Gastrocnemius medialis (tissue), 4 donors: ENCODE results near the gene SYT13. TPM values are rescaled to one million over a fixed set of nuclear protein-coding genes. Genes with fewer than 3 reads are reported as not detected.

Experiments used
- ATAC-seq, 2 donors: fragments of 150-250 bp; one replicate each; pipeline ENCODE4 v1.9.1; 2016
- DNase-seq, 2 donors: peaks; one replicate each; pipeline ENCODE4 v3.0.0-alpha.2; 2019
- H3K27ac ChIP-seq, 4 donors: fragments of 200-600 bp; sonication (generic); 1 replicate in 1 of 4; 2 replicates in 3 of 4; pipeline ENCODE4 v1.5.1; 2016 to 2018; ENCODE audit warnings: mild to moderate bottlenecking in 2 of 4, moderate library complexity in 1 of 4
- H3K27me3 ChIP-seq, 3 donors: fragments of 200-600 bp; sonication (generic) in 2 of 3; 1 replicate in 1 of 3; 2 replicates in 2 of 3; pipeline versions ENCODE4 v1.5.1 to v1.6.0; 2016 to 2019; ENCODE audit warnings: mild to moderate bottlenecking in 1 of 3, moderate library complexity in 1 of 3
- H3K36me3 ChIP-seq, 2 donors: fragments of 200-600 bp; sonication (generic) in 1 of 2; one replicate each; pipeline ENCODE4 v1.5.1; 2017 to 2018
- H3K4me1 ChIP-seq, 2 donors: fragments of 200-600 bp; sonication (generic) in 1 of 2; one replicate each; pipeline ENCODE4 v1.5.1; 2016 to 2017; ENCODE audit warnings: mild to moderate bottlenecking in 2 of 2
- H3K4me3 ChIP-seq, 4 donors: fragments of 200-600 bp; sonication (generic) in 3 of 4; 1 replicate in 1 of 4; 2 replicates in 3 of 4; pipeline ENCODE4 v1.5.1; 2016 to 2019; ENCODE audit warnings: mild to moderate bottlenecking in 2 of 4
- H3K9me3 ChIP-seq, 3 donors: fragments of 200-600 bp; sonication (generic) in 2 of 3; 1 replicate in 1 of 3; 2 replicates in 2 of 3; pipeline ENCODE4 v1.5.1; 2016 to 2019
- CTCF ChIP-seq, 5 experiments: fragments of 450-650 bp in 3 of 5; fragments of 200-600 bp in 2 of 5; sonication (generic) in 2 of 5; IDR thresholded peaks in 4 of 5; conservative IDR thresholded peaks in 1 of 5; 1 replicate in 4 of 5; 2 replicates in 1 of 5; pipeline ENCODE4 v1.5.1; 2016 to 2019; ENCODE audit warnings: antibody characterized with exemption in 5 of 5, mild to moderate bottlenecking in 3 of 5, moderate library complexity in 3 of 5
- POLR2A ChIP-seq, 2 donors: fragments of 450-650 bp; IDR thresholded peaks; one replicate each; pipeline ENCODE4 v1.6.1; 2017; ENCODE audit warnings: antibody characterized with exemption in 2 of 2, mild to moderate bottlenecking in 2 of 2, moderate library complexity in 2 of 2
- in situ Hi-C, 4 donors: fragments of 200-750 bp; cut with MboI; loops; one replicate each; pipeline versions ENCODE4 v1.15.0 to v1.8.0; 2017; ENCODE audit warnings: low sequenced_read_pairs in 4 of 4
- intact Hi-C: fragments of 100-400 bp; cut with DNase I; formaldehyde crosslinking; loops from one replicate; pipeline ENCODE4 v1.15.1; 2023; ENCODE audit warnings: low total_unique reads
- total RNA-seq, 4 donors: library from RNA; depleted of rRNA; stranded (reverse); fragments of >200 nt; gene quantifications; one replicate each; pipeline versions ENCODE4 v1.1.0 to v1.2.3, GENCODE V29; 2016

The SYT13 gene
- total RNA-seq, 4 donors from 2014 or later: 0.15 TPM; not detected in 3

- H3K9me3 ChIP-seq: no peaks in the 10 kb centered on the region
- intact Hi-C loops: no loop called here
Measured at GRCh38 chr11:45304992-45305335, 18.8 kb upstream of the SYT13 start.

GRCh38 chr11:45304111-45304991 lies 18.2 kb upstream of the SYT13 start:
- no peak for ATAC-seq
- no peaks in the 10 kb centered on the region for H3K9me3 ChIP-seq
- peaks cover 0 to 7% (median 0%) of the 10 kb centered on the region in 3 donors for H3K27me3 ChIP-seq
- DNase-seq: no peak
- intact Hi-C loops: no loop called here
- no peaks in the 10 kb centered on the region for H3K36me3 ChIP-seq
- H3K27ac ChIP-seq: no peak overlapping the region
- in situ Hi-C loops: no loop called here
- H3K4me1 ChIP-seq: no peaks in the 10 kb centered on the region
- no peak for TF ChIP-seq POLR2A (IDR thresholded peaks at IDR 0.05)
- TF ChIP-seq CTCF (IDR thresholded peaks at IDR 0.05 in 4 of 5, conservative IDR thresholded peaks at IDR 0.05 in 1 of 5): no peak
- H3K4me3 ChIP-seq: no peak overlapping the region

More at GRCh38 chr11:45304992-45305335, 18.8 kb upstream of the SYT13 start:
- ATAC-seq (no peak), DNase-seq (no peak)
- H3K27ac ChIP-seq: no peak overlapping the region
- no peaks in the 10 kb centered on the region for H3K4me1 ChIP-seq
- H3K4me3 ChIP-seq: no peak overlapping the region
- no peak for TF ChIP-seq CTCF (IDR thresholded peaks at IDR 0.05 in 4 of 5, conservative IDR thresholded peaks at IDR 0.05 in 1 of 5)
- no peak for TF ChIP-seq POLR2A (IDR thresholded peaks at IDR 0.05)
- H3K27me3 ChIP-seq: peaks cover 0 to 7% (median 0%) of the 10 kb centered on the region in 3 donors
- no peaks in the 10 kb centered on the region for H3K36me3 ChIP-seq
- in situ Hi-C loops: no loop called here

- DNase-seq: no peak
- intact Hi-C loops: no loop called here
- Histone ChIP-seq H3K27ac (no peak overlapping the region), H3K36me3 (no peaks in the 10 kb centered on the region), H3K27me3 (peaks cover 0 to 7% (median 0%) of the 10 kb centered on the region in 3 donors), H3K4me3 (no peak overlapping the region), H3K9me3 (no peaks in the 10 kb centered on the region), H3K4me1 (no peaks in the 10 kb centered on the region)
- no peak for ATAC-seq
- in situ Hi-C loops: no loop called here
- TF ChIP-seq POLR2A (IDR thresholded peaks at IDR 0.05) (no peak), CTCF (IDR thresholded peaks at IDR 0.05 in 4 of 5, conservative IDR thresholded peaks at IDR 0.05 in 1 of 5) (no peak)
Measured at GRCh38 chr11:45303316-45303715, 17.2 kb upstream of the SYT13 start.

GRCh38 chr11:45301537-45302246 lies 15.6 kb upstream of the SYT13 start:
- intact Hi-C loops: no loop called here

More at GRCh38 chr11:45301537-45302246, 15.6 kb upstream of the SYT13 start:
- ATAC-seq (no peak), DNase-seq (no peak)
- no peaks in the 10 kb centered on the region for H3K9me3 ChIP-seq
- H3K27ac ChIP-seq: no peak overlapping the region
- no peaks in the 10 kb centered on the region for H3K36me3 ChIP-seq
- TF ChIP-seq CTCF (IDR thresholded peaks at IDR 0.05 in 4 of 5, conservative IDR thresholded peaks at IDR 0.05 in 1 of 5) (no peak), POLR2A (IDR thresholded peaks at IDR 0.05) (no peak)
- H3K27me3 ChIP-seq: no peaks in the 10 kb centered on the region
- no peaks in the 10 kb centered on the region for H3K4me1 ChIP-seq
- in situ Hi-C loops: no loop called here
- no peak overlapping the region for H3K4me3 ChIP-seq
